ENCODE results near the gene CNN3. TPM values are rescaled to one million over a fixed set of nuclear protein-coding genes. Genes with fewer than 3 reads are reported as not detected.
"Not testable (repeated sequence)": the region's sequence is repeated elsewhere in the genome, so short reads cannot be mapped to it uniquely, and the experiment has no call there.

CNN3 gene
- total and polyA plus RNA-seq, 2 donors (not counting 1 experiment from before 2014, with no cell fraction given) = 2.3 to 17.2 TPM

DNA sequence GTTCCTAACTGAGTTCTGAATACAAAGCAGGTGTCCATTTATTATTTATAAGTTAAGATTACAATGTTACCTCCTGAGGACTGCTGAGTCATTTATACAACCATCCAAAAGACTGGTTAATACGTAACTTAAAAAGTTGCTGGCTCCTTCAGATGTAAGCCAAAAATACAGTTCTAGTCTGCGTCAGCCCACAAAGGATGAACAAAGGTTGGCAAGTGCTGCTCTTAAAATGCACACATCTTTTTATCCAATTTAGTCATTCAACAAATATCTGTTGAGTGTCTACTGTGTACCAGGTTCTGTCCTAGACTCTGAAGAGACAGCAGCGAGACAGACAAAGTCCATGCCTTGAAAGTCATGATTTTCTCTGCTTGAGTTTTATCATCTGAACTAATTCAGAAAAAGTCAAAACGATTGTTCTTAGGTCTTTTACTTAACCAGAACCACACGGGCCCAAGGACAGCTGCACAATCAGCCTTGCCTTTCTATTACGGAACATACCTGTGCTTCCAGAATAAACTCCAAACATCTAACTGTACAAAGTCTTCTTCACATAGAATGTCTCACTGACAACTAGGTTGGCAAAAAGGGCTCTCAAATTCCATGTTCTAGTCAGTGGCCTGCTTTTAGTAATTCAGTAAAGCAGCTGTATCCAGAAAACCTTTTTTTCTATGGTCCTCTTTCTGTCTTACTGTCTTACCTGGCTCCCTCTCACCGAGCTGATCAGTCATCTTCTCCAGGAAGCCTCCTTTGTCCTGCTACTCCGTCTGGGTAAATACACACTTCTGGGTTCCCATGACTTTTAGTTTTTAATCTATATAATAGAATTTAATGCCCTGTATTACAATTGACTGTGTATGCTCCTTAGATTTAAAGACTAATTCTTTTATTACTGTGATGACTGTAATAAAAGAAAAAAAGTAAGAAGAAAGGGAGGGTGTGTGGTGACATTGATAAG is 15.5 kb upstream of the CNN3 start:
- WGBS (ENCODE audit: insufficient coverage) = 89% methylated on average over 5 of the region's 8 CpGs
- no peaks in the 10 kb centered on the region for H3K79me2 ChIP-seq (ENCODE audit: control insufficient read depth, insufficient read depth, low read length)
- H3K36me3 ChIP-seq (replicated peaks in 1 of 2; ENCODE audit: control extremely low read depth in 1 of 2, control insufficient read depth in 1 of 2, extremely low read depth in 1 of 2, insufficient read depth in 2 of 2, low read length in 1 of 2) = no peaks in the 10 kb centered on the region
- Mint-ChIP-seq H3K27me3 (peaks cover 16% of the 10 kb centered on the region), H3K4me1 (no peaks in the 10 kb centered on the region), H3K4me3 (no peak overlapping the region), H3K9me3 (ENCODE audit: insufficient read depth) (no peaks in the 10 kb centered on the region), H3K27ac (no peak overlapping the region)
- no peaks in the 10 kb centered on the region for H3K4me1 ChIP-seq (ENCODE audit: control insufficient read depth in 2 of 2, insufficient read depth in 2 of 2, low read length in 2 of 2)
- no peak for DNase-seq
- POLR2A ChIA-PET = no interaction called here
- H4K20me1 ChIP-seq (ENCODE audit: control insufficient read depth, insufficient read depth, low read length, poor library complexity, severe bottlenecking) = no peaks in the 10 kb centered on the region
- H2AFZ ChIP-seq (ENCODE audit: insufficient read depth, low read depth, low read length, poor library complexity, severe bottlenecking) = no peak overlapping the region
- H3K4me2 ChIP-seq (replicated peaks; ENCODE audit: low read depth, low read length, poor library complexity, severe bottlenecking) = no peak overlapping the region
- ATAC-seq (ENCODE audit: low read depth) = no peak
- no peaks in the 10 kb centered on the region for H3K9me3 ChIP-seq (ENCODE audit: control extremely low read depth in 1 of 3, control insufficient read depth in 2 of 3, insufficient read depth in 1 of 3, low read length in 2 of 3)
- no peak for TF ChIP-seq CTCF (IDR thresholded peaks at IDR 0.05)
- TF ChIP-seq EZH2 (IDR thresholded peaks at IDR 0.05; ENCODE audit: borderline replicate concordance, insufficient read depth, low read depth, low read length, poor library complexity, severe bottlenecking) = no peak
- H3K27me3 ChIP-seq (replicated peaks in 1 of 4; ENCODE audit: control extremely low read depth in 1 of 4, control insufficient read depth in 3 of 4, insufficient read depth in 4 of 4, low read length in 3 of 4) = peaks cover 0 to 3% (median 0%) of the 10 kb centered on the region in 4 experiments
- no peak overlapping the region for H3K9ac ChIP-seq (ENCODE audit: low read length)
- CTCF ChIA-PET = interaction anchor here (0.9 to 1.6 kb wide), 2 partner anchors 99 to 146 kb away, joined by 3 read pairs; no protein-coding TSS in a partner anchor
- no peak overlapping the region for H3K4me3 ChIP-seq (ENCODE audit: control extremely low read depth in 1 of 5, extremely low read depth in 1 of 5, insufficient read depth in 1 of 5, low read depth in 2 of 5, low read length in 4 of 5)
- no peak overlapping the region for H3K27ac ChIP-seq (ENCODE audit: low read length in 2 of 2)
- intact Hi-C loops (cut with micrococcal nuclease) = no loop called here

GRCh38 chr1:94941480-94941879 is 14.6 kb upstream of the CNN3 start:
- CTCF ChIA-PET; H3K36me3 ChIP-seq (replicated peaks in 1 of 2; ENCODE audit: control extremely low read depth in 1 of 2, control insufficient read depth in 1 of 2, extremely low read depth in 1 of 2, insufficient read depth in 2 of 2, low read length in 1 of 2); intact Hi-C loops (cut with micrococcal nuclease); DNase-seq; POLR2A ChIA-PET; H3K27ac Mint-ChIP-seq; H3K27ac ChIP-seq (ENCODE audit: low read length in 2 of 2); ATAC-seq (ENCODE audit: low read depth); H3K79me2 ChIP-seq (ENCODE audit: control insufficient read depth, insufficient read depth, low read length); H3K4me1 ChIP-seq (ENCODE audit: control insufficient read depth in 2 of 2, insufficient read depth in 2 of 2, low read length in 2 of 2); H3K4me2 ChIP-seq (replicated peaks; ENCODE audit: low read depth, low read length, poor library complexity, severe bottlenecking); H3K4me1 Mint-ChIP-seq; H2AFZ ChIP-seq (ENCODE audit: insufficient read depth, low read depth, low read length, poor library complexity, severe bottlenecking); H3K27me3 ChIP-seq (replicated peaks in 1 of 4; ENCODE audit: control extremely low read depth in 1 of 4, control insufficient read depth in 3 of 4, insufficient read depth in 4 of 4, low read length in 3 of 4); H3K9ac ChIP-seq (ENCODE audit: low read length); H3K9me3 ChIP-seq (ENCODE audit: control extremely low read depth in 1 of 3, control insufficient read depth in 2 of 3, insufficient read depth in 1 of 3, low read length in 2 of 3); H4K20me1 ChIP-seq (ENCODE audit: control insufficient read depth, insufficient read depth, low read length, poor library complexity, severe bottlenecking); H3K4me3 ChIP-seq (ENCODE audit: control extremely low read depth in 1 of 5, extremely low read depth in 1 of 5, insufficient read depth in 1 of 5, low read depth in 2 of 5, low read length in 4 of 5); H3K4me3 Mint-ChIP-seq; H3K9me3 Mint-ChIP-seq (ENCODE audit: insufficient read depth): not testable (repeated sequence)
- WGBS (ENCODE audit: insufficient coverage) = 83% methylated on average over 1 of the region's 1 CpG
- H3K27me3 Mint-ChIP-seq = peaks cover 16% of the 10 kb centered on the region

All from B cell (primary cell).